Stimulated activated CD8-positive, alpha-beta memory T cell treated with anti-CD3 and anti-CD28 coated beads, Interleukin-2, amount 100 ng/mL, for 48 hours (primary cell): Measurements from ENCODE around the gene TMEM123.
A peak's percentile ranks its signal among the peaks of the same experiment; 100 is the strongest.

Experiments used
- DNase-seq, 2 donors: peaks; one replicate each; pipeline ENCODE4 v3.0.0-alpha.2; 2020; ENCODE audit warnings: low read depth in 2 of 2

TMEM123 gene

DNA sequence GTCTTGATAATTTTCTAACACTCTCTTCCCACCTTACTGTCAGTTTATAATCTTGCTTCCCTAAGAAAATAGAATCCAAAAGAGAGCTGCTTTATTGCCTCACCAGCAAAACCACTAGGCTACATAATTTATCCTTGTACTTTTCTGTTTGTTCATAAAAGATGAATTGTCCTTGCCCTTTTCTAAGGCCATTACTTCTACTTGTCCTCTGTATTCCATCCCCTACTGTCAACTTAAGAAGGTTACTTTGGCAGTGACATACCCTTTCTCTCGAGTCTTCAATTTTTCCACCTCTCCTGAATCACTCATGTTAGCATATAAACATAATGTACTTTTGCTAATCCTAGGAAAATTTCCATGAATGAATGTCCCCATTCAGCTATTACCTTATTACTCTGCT is 87.6 kb downstream of the TMEM123 start:
- no peak for DNase-seq

DNA sequence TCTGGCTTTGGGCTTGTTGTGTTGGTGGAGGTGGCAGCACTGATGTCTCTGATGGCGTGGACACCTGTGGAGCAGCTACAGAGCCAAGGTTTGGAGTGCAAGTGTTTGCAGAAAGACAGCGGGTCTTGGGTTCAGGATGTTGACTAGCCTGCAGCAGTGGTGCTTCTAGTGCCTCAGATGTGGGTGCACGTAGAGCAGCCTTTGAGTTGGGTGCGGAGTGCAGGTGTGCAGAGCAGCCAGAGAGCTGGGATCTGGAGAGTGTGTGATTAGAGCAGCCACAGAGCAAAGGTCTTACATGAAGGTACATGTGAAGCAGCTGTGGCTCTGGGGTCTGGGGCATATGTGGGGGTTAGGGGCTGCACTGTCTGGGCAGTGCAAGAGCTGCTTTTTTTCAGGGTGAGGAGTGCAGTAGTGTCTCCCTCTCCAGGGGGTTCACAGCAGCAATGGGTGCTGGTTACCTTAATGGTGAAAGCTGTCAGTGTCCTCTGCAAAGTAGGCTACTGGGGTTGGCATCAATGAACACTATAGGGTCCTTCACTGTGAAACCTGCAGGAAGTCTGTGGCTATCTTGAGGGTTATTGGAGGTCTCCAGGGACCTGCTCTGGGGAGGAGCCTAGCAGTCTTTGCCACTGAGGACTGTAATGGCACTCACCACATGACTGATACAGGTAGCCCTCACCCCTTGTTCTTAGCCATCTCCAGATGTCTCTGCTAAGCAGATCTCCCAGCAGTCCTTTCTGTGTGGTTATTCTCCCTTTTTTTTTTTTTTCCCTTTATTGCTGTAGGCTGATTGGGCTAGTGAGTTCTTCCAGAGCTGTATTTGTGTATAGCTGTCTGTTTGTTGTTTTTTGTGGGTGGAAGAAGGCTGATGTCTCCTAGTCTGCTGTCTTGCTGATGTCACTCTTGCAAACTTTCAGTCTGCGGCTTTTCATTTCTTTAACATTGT is 91.2 kb downstream of the TMEM123 start:
- DNase-seq, result no peak

DNA sequence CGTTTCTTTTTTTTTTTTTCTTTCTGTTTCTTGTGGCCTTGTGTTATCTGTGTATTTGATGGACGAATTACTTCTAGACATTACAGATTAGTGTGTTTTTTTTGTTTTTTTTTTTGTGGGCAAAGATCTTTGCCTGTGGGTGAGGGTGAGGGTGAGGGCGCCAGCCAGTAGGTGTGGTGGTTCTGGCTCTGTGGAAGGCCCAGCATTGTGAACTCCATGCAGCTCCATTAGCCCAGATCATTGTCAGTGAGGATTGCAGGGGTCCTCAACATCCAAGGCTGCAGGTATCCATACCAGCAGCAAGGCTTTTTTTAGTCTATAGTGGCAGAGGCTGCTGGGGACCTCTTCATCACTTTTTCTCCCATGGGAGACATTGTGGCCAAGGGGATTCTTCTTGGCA is 91.9 kb downstream of the TMEM123 start:
- no peak for DNase-seq

DNA sequence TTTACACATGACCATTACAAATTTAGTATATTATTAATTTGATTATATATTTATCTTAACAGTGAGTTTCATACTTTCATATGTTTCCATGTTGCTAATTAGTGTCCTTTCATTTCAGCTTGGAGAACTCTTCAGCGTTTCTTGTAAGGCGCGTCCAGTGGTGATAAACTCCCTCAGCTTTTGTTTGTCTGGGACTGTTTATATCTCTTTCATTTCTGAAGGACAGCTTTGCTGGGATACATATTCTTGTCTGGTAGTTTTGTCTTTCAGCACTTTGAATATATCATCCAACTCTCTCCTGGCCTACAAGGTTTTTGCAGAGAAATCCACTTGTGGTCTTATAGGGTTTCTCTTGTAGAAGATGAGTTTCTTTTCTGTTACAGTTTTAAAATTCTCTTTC is 93.2 kb downstream of the TMEM123 start:
- DNase-seq, result no peak

DNA sequence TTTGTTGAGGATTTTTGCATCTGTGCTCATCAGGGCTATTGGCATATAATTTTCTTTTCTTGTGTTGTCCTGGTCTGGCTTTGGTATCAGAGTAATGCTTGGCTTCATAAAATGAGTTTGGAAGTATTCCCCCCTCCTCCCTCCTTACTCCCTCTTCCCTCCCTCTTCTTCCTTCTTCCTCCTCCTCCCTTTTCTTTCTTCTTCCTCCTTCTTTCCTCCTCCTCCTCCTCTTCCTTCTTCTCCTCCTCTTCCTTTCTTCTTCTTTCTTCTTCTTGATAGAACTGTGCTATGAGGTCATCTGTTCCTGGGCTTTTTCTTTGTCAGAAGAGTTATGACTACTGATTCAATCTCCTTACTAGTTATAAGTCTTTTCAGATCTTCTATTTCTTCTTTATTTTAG is 95.4 kb downstream of the TMEM123 start:
- no peak for DNase-seq

DNA sequence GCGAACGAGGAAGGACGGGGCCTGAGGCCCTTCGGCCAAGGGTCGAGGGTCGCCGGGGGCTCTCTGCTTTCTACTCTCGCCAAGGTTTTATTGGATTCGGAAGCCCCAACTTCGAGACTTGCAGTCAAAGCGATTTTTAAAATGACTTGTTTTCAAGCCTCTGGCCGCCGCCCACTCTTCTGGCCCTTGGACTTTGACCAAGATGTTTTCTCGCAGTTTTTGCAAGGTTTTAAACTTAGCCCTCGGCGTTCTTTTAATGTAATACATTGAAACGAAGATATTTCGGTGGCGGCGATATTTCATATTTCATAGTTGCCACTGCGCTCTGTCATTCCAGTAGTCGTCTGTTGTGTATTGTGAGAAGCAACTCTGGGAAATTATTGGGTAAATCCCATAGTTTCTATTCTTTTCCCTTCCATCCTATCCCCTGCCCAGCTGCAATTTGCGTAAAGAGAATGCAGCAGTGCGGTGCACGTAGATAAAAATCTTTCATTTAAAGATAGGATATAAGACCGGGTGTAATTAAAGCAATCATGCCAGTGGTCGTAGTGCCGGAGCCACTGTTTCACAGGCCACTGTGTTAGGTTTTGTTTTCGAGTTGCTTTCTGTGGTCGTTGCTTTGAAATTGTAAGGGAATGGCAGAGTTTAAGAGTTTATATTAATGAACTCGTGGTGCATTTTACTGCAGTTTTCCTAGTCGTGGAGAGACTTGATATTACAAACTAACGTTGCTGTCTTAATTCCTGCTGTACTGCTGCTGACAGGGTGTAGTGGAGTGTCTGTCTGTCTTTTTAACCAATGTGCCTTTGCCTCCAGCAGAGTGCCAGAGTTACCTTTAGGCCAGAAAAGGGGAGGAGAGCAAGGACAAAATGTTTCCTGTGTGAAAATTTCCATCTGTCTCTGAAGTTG is 104.8 kb downstream of the TMEM123 start:
- no peak for DNase-seq

DNA sequence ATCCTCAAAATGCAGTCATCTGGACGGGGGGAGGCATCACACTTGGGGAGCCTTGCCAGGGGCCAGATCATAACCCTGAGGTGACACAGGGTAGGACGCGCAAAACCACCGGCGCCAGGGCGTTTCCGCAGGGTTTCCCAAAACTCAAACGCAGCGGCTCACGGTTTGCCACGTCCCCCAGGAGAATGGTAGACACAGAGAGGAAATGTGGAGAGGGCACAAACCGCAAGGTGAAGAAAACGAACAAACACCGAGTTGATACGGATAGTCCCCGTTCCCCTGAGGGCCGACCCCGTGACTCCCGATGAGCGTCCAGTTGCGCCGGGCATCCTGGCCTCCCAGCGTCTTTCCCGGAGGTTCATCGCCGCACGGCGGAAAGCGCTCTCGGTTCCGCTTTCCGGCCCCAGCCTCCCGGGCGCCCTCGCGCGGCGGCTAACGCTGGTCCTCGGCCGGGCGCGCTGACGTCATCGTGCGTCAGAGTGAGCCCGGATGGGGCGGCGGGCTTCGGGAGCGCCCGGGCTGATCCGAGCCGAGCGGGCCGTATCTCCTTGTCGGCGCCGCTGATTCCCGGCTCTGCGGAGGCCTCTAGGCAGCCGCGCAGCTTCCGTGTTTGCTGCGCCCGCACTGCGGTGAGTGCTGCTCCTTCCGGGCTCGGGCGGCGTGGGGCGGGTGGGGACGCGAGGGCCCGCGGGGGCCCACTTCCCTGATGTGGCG is 105.7 kb downstream of the TMEM123 start, which contains the start of gene BIRC2:
Gene BIRC2, plus strand, starts transcription at position 467 of the 714 bp plus-strand sequence. CDS start 2,641 bp downstream, outside the sequence.
- DNase-seq, result peak; percentile 93 to 95

DNA sequence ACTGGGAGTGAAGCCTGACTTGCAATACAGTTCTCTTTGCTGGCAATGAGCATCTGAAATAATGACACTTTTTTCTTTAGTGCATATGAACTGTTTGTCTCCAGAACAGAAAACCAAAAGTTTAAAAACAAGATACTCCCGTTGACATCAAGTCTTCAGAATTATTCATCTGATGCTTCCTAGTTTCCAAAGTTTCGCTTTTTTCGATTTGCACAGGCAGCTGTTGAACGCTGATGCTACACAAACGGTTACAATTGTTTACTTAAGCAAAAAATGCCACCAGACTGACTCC is 106.2 kb downstream of the TMEM123 start:
- DNase-seq, result no peak
